HL-60/S4 treated with retinoic acid at 250 ng/mL for 4 days and 3 days (cell line): ENCODE measurements around the gene VMAC.

ENCODE experiments used
- in situ Hi-C: fragments of 300-500 bp; cut with MboI; formaldehyde crosslinking; loops from 2 replicates; pipeline ENCODE4 v1.7.0; 2022; ENCODE audit warnings: low sequenced_read_pairs

The VMAC gene

GRCh38 chr19:5903624-5904351 is 884 bp upstream of the VMAC start, which contains the start of gene NDUFA11:
TSS of gene NDUFA11 (minus strand) at chr19:5903790. CDS start at chr19:5903708, 82 bp downstream.
- in situ Hi-C loops = no loop called here

- in situ Hi-C loops = no loop called here
These were observed 574 bp downstream of the VMAC start for GRCh38 chr19:5905114-5905778.

DNA sequence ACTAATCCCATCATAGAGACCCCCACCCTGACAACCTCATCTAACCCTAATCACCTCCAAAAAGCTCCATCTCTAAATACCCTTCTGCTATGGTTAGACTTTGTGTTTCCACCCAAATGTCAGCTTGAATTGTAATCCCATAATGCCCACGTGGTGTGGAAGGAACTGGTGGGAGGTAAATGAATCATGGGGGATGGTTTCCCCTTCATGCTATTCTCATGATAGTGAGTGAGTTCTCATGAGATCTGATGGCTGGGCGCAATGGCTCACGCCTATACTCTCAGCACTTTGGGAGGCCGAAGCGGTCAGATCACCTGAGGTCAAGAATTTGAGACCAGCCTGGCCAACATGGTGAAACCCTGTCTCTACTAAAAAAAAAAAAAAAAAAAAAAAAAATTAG is 2.6 kb downstream of the VMAC start:
- in situ Hi-C loops = no loop called here

GRCh38 chr19:5908773-5909442 is 4.2 kb downstream of the VMAC start:
- in situ Hi-C loops = no loop called here

DNA sequence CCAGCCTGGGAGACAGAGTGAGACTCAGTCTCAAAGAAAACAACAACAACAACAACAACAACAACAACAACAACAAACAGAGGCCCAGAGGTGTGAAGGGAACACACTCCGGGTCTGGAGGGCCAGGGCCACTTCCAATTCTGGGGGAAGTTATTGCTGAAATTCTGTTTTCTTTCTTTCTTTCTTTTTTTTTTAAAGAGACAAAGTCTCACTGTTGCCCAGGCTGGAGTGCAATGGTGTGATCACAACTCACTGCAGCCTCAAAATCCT is 5.9 kb downstream of the VMAC start:
- in situ Hi-C loops = no loop called here

- in situ Hi-C loops = no loop called here
These were observed 6.7 kb downstream of the VMAC start for GRCh38 chr19:5911366-5911765.

GRCh38 chr19:5913739-5914357 is 9.2 kb downstream of the VMAC start, which contains the start of gene CAPS:
TSS of gene CAPS (plus strand) at chr19:5914254. CDS start at chr19:5914407, 153 bp downstream.
- in situ Hi-C loops = no loop called here

- in situ Hi-C loops = no loop called here
These were observed 9.7 kb downstream of the VMAC start for GRCh38 chr19:5914358-5914774.

DNA sequence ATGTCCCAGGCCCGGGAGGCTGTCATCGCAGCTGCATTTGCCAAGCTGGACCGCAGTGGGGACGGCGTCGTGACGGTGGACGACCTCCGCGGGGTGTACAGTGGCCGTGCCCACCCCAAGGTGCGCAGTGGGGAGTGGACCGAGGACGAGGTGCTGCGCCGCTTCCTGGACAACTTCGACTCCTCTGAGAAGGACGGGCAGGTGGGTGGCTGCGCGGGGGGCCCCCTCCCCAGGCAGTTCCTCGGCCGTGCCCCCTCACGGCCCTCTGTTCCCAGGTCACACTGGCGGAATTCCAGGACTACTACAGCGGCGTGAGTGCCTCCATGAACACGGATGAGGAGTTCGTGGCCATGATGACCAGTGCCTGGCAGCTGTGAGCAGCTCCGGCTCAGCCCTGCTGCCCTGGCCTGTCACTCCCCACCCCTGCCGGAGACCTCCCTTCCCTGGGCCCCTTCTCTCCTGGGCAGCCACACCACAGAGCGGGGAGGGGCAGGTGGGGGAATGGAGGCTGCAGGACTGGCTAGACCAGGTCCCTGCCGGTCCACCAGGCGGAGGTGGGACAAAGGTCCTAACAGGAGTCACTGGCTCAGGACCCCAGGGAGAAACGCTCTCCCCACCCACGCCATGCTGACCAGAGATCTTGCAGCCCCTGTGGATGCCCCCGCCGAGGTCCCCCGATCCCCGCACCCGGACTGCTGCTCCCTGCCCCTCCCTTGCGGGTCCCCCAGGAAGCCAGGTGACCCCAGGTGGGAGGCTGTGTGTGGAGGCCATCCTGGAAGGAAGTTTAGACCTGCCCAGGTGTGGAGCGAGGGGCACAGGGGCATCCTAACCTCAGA is 10.5 kb downstream of the VMAC start:
- in situ Hi-C loops = no loop called here

DNA sequence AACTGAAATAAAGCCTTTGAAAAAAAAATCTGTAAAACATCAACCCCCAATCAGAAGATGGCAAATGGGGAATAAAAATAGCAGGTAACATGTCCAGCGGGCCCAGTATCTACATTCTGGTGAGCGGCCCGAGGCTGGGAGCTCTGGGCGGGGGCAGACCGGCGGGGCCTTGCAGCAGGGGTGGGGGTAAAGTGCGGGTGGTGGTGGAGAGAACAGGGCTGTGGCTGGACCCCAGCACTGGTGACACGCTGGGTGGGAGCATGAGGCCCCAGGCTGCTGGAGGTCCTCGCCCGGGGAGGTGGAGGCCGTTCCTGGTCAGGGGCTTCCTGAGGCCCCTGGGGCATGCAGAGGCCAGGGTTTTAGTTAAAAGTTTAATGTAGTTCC is 11.1 kb downstream of the VMAC start:
- in situ Hi-C loops = no loop called here

GRCh38 chr19:5916181-5916708 is 11.6 kb downstream of the VMAC start:
- in situ Hi-C loops = no loop called here

DNA sequence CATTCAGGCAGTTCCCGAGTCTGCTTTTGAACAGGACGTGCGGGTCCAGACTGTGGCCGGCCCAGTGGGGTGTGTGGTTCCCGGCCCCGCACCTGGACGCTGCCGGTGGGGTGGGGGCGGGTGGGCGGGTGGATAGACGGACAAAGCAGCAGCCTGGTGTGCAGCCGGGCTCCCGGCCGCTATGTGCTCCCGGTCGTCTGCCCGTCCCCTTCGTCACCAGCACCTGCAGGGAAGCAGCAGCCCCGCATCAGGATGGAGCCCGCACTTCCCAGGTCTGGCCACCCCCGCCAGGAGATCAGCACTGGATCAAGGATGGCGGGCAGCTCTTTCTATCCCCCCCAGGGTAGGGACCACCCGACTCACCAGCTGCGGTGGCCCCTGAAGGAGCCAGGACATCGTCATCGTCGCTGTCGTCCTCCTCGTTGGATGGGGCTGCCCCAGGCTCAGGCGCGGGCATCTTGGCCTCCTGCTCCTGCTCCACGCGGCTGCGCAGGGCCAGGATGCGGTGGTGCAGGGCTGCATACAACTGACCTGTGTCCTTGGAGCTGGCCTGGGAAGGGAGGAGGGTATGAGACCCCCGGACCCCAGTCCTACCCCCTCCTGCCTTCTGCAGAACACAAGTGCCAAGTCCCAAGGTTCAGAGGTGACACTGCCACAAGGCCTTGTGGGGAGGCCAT is 12.9 kb downstream of the VMAC start:
- in situ Hi-C loops = no loop called here

- in situ Hi-C loops = no loop called here
These were observed 13.9 kb downstream of the VMAC start for GRCh38 chr19:5918463-5919079.

GRCh38 chr19:5921516-5922160 is 17.0 kb downstream of the VMAC start:
- in situ Hi-C loops = no loop called here

GRCh38 chr19:5922161-5922545 is 17.5 kb downstream of the VMAC start:
- in situ Hi-C loops = no loop called here

- in situ Hi-C loops = no loop called here
These were observed 18.7 kb downstream of the VMAC start for GRCh38 chr19:5923356-5923755.

- in situ Hi-C loops = no loop called here
These were observed 21.3 kb downstream of the VMAC start for GRCh38 chr19:5925830-5926427.

DNA sequence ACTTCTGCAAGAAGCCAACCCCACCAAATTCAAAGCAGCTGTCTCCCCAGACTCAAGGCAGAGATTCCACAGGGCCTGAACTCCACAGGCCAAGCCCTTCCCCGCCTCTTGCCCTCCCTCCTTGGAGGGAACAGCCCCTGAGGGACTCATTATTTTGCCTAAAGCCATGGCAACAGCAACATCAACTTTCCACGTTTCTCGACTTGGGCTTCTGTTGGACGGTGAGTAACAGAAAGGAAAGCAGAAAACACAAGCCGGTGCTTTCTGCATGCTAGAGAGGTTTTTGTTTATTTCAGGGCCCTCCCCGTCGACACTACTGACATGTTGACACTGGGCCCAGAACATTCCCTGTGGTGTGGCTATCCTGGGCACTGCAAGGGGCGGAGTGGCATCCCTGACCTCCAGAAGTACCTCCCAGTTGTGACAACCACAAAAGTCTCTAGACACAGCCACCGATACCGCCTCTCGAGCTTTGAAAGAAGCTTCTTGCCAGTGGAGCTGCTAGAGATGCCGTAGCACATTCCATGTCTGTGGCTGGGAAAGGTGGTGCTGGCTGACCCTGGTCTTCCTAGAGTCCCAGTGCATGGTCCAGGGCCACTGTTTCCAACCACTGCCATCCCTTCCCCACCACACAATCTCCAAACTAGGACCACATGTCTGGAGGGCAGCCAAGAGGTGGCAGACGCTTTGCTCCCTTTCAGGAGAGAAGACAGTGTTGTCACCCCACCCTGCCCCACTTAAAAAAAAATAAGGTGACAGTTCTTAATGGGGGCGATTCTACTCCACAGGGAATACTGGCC is 22.2 kb downstream of the VMAC start:
- in situ Hi-C loops = no loop called here
